HepG2 (cell line): ENCODE data around the gene TCERG1. TPM values are rescaled to one million over a fixed set of nuclear protein-coding genes. Genes with fewer than 3 reads are reported as not detected.

ENCODE experiments used
- MTERF4 ChIP-seq: sonication (generic); formaldehyde crosslinking; IDR thresholded peaks from 2 replicates; pipeline ENCODE4 v1.8.0; 2023; ENCODE audit warnings: mild to moderate bottlenecking, missing genetic modification reagents
- NFYC ChIP-seq: IDR thresholded peaks from 2 replicates; pipeline ENCODE4 v1.6.1; 2016; ENCODE audit warnings: missing genetic modification reagents, missing compliant biosample characterization
- PHF5A ChIP-seq: IDR thresholded peaks from one replicate; pipeline ENCODE4 v1.6.1; 2018; ENCODE audit warnings: low read depth, missing genetic modification reagents; ENCODE audit not compliant: unreplicated experiment
- PRDM4 ChIP-seq: sonication (generic); formaldehyde crosslinking; IDR thresholded peaks from 2 replicates; pipeline ENCODE4 v1.9.0; 2021; ENCODE audit warnings: missing genetic modification reagents, borderline replicate concordance
- SKI ChIP-seq: fragments of 450-650 bp; IDR thresholded peaks from one replicate; pipeline ENCODE4 v1.6.1; 2018; ENCODE audit warnings: mild to moderate bottlenecking; ENCODE audit not compliant: partially characterized antibody
- STAG1 ChIP-seq: sonication (generic); formaldehyde crosslinking; IDR thresholded peaks from 2 replicates; pipeline ENCODE4 v1.4.0; 2020; ENCODE audit warnings: missing genetic modification reagents
- TOE1 ChIP-seq: sonication (generic); formaldehyde crosslinking; IDR thresholded peaks from 2 replicates; pipeline ENCODE4 v1.4.0; 2020; ENCODE audit warnings: mild to moderate bottlenecking, missing genetic modification reagents
- UBTF ChIP-seq: sonication (generic); formaldehyde crosslinking; IDR thresholded peaks from 2 replicates; pipeline ENCODE4 v1.4.0; 2020; ENCODE audit warnings: mild to moderate bottlenecking, missing genetic modification reagents
- YEATS4 ChIP-seq: sonication (generic); formaldehyde crosslinking; IDR thresholded peaks from 2 replicates; pipeline ENCODE4 v1.4.0; 2020; ENCODE audit warnings: missing genetic modification reagents, borderline replicate concordance
- ZNF124 ChIP-seq: sonication (generic); formaldehyde crosslinking; IDR thresholded peaks from 2 replicates; pipeline ENCODE4 v1.4.0; 2020; ENCODE audit warnings: missing genetic modification reagents
- ZNF660 ChIP-seq: sonication (generic); formaldehyde crosslinking; IDR thresholded peaks from 2 replicates; pipeline ENCODE4 v1.5.1; 2020; ENCODE audit warnings: mild to moderate bottlenecking, low read depth, missing genetic modification reagents, borderline replicate concordance
- polyA plus RNA-seq, 8 experiments: library from polyadenylated mRNA; depleted of rRNA in 3 of 8; stranded (reverse) in 7 of 8; unstranded in 1 of 8; fragments of >200 nt; fragmentation: Illumina TruSeq in 4 of 8; extraction: Trizol in 4 of 8; gene quantifications; 2 replicates each; pipeline versions ENCODE4 v1.2.1 to v1.2.3, GENCODE V29; 2011 to 2016; ENCODE audit warnings: low read depth in 4 of 8, missing spikeins in 1 of 8, mixed read lengths in 1 of 8; ENCODE audit not compliant: insufficient read depth in 1 of 8
- total RNA-seq, 5 experiments: library from RNA; depleted of rRNA; stranded (reverse); fragments of >200 nt; fragmentation: Illumina TruSeq; extraction: Trizol; gene quantifications; 2 replicates each; pipeline ENCODE4 v1.2.3, GENCODE V29; 2016; ENCODE audit warnings: low read depth in 1 of 5
- TF ChIP-seq, protein P1 (sequence below): sonication (generic); formaldehyde crosslinking; IDR thresholded peaks from 2 replicates; pipeline ENCODE4 v1.5.1; 2020; ENCODE audit warnings: mild to moderate bottlenecking, missing genetic modification reagents, moderate library complexity
- TF ChIP-seq, protein P2 (sequence below), 2 experiments: IDR thresholded peaks; 2 replicates each; pipeline ENCODE4 v1.6.1; 2011 to 2012; ENCODE audit warnings: low read length in 2 of 2, borderline replicate concordance in 1 of 2, low read depth in 1 of 2, mild to moderate bottlenecking in 1 of 2, moderate library complexity in 1 of 2

The TCERG1 gene
- total and polyA plus RNA-seq, 2 of the 13 experiments (the other 11 are each of a cell fraction or from before 2014, with no cell fraction given), result 71.7 to 86.6 TPM

GRCh38 chr5:146446861-146447733 lies at the start of gene TCERG1 (continued):
- TF ChIP-seq, protein P1, sequence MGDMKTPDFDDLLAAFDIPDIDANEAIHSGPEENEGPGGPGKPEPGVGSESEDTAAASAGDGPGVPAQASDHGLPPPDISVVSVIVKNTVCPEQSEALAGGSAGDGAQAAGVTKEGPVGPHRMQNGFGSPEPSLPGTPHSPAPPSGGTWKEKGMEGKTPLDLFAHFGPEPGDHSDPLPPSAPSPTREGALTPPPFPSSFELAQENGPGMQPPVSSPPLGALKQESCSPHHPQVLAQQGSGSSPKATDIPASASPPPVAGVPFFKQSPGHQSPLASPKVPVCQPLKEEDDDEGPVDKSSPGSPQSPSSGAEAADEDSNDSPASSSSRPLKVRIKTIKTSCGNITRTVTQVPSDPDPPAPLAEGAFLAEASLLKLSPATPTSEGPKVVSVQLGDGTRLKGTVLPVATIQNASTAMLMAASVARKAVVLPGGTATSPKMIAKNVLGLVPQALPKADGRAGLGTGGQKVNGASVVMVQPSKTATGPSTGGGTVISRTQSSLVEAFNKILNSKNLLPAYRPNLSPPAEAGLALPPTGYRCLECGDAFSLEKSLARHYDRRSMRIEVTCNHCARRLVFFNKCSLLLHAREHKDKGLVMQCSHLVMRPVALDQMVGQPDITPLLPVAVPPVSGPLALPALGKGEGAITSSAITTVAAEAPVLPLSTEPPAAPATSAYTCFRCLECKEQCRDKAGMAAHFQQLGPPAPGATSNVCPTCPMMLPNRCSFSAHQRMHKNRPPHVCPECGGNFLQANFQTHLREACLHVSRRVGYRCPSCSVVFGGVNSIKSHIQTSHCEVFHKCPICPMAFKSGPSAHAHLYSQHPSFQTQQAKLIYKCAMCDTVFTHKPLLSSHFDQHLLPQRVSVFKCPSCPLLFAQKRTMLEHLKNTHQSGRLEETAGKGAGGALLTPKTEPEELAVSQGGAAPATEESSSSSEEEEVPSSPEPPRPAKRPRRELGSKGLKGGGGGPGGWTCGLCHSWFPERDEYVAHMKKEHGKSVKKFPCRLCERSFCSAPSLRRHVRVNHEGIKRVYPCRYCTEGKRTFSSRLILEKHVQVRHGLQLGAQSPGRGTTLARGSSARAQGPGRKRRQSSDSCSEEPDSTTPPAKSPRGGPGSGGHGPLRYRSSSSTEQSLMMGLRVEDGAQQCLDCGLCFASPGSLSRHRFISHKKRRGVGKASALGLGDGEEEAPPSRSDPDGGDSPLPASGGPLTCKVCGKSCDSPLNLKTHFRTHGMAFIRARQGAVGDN (CRISPR knock-in tag), result peak; percentile 96
- no peak for TF ChIP-seq MTERF4 (CRISPR knock-in tag)
- TF ChIP-seq PHF5A (CRISPR knock-in tag), result peak; percentile 22
- TF ChIP-seq, protein P2, sequence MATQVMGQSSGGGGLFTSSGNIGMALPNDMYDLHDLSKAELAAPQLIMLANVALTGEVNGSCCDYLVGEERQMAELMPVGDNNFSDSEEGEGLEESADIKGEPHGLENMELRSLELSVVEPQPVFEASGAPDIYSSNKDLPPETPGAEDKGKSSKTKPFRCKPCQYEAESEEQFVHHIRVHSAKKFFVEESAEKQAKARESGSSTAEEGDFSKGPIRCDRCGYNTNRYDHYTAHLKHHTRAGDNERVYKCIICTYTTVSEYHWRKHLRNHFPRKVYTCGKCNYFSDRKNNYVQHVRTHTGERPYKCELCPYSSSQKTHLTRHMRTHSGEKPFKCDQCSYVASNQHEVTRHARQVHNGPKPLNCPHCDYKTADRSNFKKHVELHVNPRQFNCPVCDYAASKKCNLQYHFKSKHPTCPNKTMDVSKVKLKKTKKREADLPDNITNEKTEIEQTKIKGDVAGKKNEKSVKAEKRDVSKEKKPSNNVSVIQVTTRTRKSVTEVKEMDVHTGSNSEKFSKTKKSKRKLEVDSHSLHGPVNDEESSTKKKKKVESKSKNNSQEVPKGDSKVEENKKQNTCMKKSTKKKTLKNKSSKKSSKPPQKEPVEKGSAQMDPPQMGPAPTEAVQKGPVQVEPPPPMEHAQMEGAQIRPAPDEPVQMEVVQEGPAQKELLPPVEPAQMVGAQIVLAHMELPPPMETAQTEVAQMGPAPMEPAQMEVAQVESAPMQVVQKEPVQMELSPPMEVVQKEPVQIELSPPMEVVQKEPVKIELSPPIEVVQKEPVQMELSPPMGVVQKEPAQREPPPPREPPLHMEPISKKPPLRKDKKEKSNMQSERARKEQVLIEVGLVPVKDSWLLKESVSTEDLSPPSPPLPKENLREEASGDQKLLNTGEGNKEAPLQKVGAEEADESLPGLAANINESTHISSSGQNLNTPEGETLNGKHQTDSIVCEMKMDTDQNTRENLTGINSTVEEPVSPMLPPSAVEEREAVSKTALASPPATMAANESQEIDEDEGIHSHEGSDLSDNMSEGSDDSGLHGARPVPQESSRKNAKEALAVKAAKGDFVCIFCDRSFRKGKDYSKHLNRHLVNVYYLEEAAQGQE (IDR thresholded peaks at IDR 0.05; ENCODE audit: borderline replicate concordance in 1 of 2, low read depth in 1 of 2, low read length in 2 of 2), result peak in 1 of 2 experiments; percentile 36; a peak in 1 of 4 replicates
- peak; percentile 77; the same call in 1 of the 2 replicates for TF ChIP-seq ZNF124 (CRISPR knock-in tag)
- TF ChIP-seq NFYC (CRISPR knock-in tag), result peak; percentile 98
- peak; percentile 79 for TF ChIP-seq UBTF (CRISPR knock-in tag)
- TF ChIP-seq PRDM4 (CRISPR knock-in tag), result 0 out of 2 replicates have a peak, but pooled peaks have one; percentile 29
- no peak for TF ChIP-seq STAG1 (CRISPR knock-in tag)
- TF ChIP-seq ZNF660 (CRISPR knock-in tag), result no peak
- no peak for TF ChIP-seq SKI
- peak; percentile 95 for TF ChIP-seq YEATS4 (CRISPR knock-in tag)
- TF ChIP-seq TOE1, result 0 out of 2 replicates have a peak, but pooled peaks have one; percentile 16
